ENCODE measurements around the gene SHISAL1.

DNA sequence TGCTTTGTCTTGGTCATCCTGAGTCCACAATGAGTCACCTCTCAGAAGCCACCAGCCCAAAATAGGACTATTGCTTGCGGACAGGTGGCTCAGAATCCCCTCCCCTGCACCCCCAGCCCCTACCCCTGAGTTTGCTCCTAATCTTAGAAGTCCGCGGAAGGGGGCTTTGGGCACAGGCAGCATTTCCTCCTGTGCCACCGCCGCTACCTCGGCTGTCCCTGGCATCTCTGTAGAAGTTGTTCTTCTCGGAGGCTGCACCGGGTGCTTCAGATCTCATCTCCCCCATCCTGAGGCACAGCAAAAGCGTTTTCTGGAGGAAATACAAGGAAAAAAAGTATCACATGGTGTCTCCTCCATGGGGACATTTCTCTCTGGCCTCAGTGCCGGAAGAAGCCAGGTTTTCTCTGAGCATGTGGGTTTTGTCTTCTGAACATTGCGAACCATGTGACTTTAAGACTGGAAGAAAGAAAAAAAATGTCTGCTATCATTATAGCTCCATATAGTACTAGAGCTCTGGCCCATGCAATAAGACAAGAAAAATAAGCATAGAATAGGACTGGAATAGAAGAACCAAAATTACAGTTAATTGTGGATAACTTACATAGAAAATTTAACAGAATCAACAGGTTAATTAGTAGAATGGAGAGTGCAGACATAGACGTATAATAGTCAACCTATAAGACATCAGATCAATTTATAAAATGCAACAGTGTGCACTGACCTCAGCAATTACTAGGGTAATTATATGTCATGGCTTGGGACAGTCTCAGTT is 63.2 kb downstream of the SHISAL1 start:
- TF ChIP-seq, protein P1, sequence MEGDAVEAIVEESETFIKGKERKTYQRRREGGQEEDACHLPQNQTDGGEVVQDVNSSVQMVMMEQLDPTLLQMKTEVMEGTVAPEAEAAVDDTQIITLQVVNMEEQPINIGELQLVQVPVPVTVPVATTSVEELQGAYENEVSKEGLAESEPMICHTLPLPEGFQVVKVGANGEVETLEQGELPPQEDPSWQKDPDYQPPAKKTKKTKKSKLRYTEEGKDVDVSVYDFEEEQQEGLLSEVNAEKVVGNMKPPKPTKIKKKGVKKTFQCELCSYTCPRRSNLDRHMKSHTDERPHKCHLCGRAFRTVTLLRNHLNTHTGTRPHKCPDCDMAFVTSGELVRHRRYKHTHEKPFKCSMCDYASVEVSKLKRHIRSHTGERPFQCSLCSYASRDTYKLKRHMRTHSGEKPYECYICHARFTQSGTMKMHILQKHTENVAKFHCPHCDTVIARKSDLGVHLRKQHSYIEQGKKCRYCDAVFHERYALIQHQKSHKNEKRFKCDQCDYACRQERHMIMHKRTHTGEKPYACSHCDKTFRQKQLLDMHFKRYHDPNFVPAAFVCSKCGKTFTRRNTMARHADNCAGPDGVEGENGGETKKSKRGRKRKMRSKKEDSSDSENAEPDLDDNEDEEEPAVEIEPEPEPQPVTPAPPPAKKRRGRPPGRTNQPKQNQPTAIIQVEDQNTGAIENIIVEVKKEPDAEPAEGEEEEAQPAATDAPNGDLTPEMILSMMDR (optimal IDR thresholded peaks at IDR 0.05 in 1 of 3, IDR thresholded peaks at IDR 0.05 in 1 of 3, conservative IDR thresholded peaks at IDR 0.05 in 1 of 3; ENCODE audit: extremely low read depth in 1 of 3, insufficient read depth in 2 of 3, low read length in 3 of 3), result no peak
- no peak for TF ChIP-seq EZH2 (IDR thresholded peaks at IDR 0.05; ENCODE audit: low read length)
